ENCODE results near the gene AKNAD1.

AKNAD1 gene

DNA sequence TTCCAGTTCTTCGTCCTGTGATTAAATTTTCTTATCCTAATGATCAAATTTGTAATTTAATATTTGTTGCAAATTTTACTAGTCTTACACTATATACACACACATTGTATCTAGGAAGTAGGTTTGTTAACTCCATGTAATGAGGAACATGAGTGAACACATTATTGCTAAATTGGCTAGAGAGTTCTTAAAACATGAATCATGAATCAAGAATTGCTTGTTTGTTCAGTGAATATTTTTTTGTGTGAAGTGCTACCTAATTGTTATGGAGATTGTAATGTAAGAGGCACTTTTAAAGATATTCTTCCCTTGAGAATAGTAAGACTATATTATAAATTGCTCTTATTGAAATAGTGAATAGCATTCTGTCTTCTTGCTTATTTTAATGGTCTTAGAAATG lies 24.5 kb upstream of the AKNAD1 start:
- Mint-ChIP-seq H3K27me3 (no peaks in the 10 kb centered on the region), H3K27ac (no peak overlapping the region), H3K9me3 (no peaks in the 10 kb centered on the region), H3K4me1 (ENCODE audit: low read depth in 2 of 2) (peaks cover 3 to 4% of the 10 kb centered on the region in 2 donors), H3K4me3 (no peak overlapping the region), H3K36me3 (ENCODE audit: insufficient read depth) (peaks cover 9% of the 10 kb centered on the region)
- ATAC-seq (replicated peaks) = no peak
- DNase-seq = no peak

- DNase-seq = no peak
- no peak for ATAC-seq (replicated peaks)
- Mint-ChIP-seq H3K27me3 (no peaks in the 10 kb centered on the region), H3K4me1 (ENCODE audit: low read depth in 2 of 2) (peaks cover 6% of the 10 kb centered on the region in 2 donors), H3K4me3 (no peak overlapping the region), H3K36me3 (ENCODE audit: insufficient read depth) (peaks cover 10% of the 10 kb centered on the region), H3K9me3 (no peaks in the 10 kb centered on the region), H3K27ac (no peak overlapping the region)
Observed at GRCh38 chr1:108880850-108881249, 24.0 kb upstream of the AKNAD1 start.

GRCh38 chr1:108878678-108879077 lies 21.8 kb upstream of the AKNAD1 start:
- H3K4me3 Mint-ChIP-seq = no peak overlapping the region
- DNase-seq = no peak
- no peak for ATAC-seq (replicated peaks)
- H3K9me3 Mint-ChIP-seq = no peaks in the 10 kb centered on the region
- no peak overlapping the region for H3K27ac Mint-ChIP-seq
- no peaks in the 10 kb centered on the region for H3K27me3 Mint-ChIP-seq
- peaks cover 10% of the 10 kb centered on the region for H3K36me3 Mint-ChIP-seq (ENCODE audit: insufficient read depth)
- H3K4me1 Mint-ChIP-seq (ENCODE audit: low read depth in 2 of 2) = peaks cover 6% of the 10 kb centered on the region in 2 donors

DNA sequence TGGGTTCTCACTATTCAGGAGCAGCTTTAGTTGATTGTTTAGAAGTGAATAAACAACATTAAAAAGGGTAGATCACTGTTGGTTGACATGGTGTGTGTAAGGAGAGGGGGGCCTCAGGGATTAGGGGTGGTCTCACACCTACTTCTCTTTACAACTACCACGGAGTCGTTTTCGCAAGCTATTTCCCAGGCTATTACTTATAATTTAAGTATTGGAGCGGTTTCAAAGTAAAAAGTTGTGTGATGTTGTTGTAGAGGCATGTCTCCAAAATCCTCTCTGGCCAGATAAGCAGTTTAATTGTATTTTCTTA lies 21.2 kb upstream of the AKNAD1 start:
- peak overlapping the region; percentile 91 to 92 for H3K4me3 Mint-ChIP-seq
- DNase-seq (no peak), ATAC-seq (replicated peaks) (no peak)
- no peaks in the 10 kb centered on the region for H3K27me3 Mint-ChIP-seq
- H3K9me3 Mint-ChIP-seq = no peaks in the 10 kb centered on the region
- H3K4me1 Mint-ChIP-seq (ENCODE audit: low read depth in 2 of 2) = peaks cover 6% of the 10 kb centered on the region in 2 donors
- H3K27ac Mint-ChIP-seq = peak overlapping the region; percentile 86 to 90
- H3K36me3 Mint-ChIP-seq (ENCODE audit: insufficient read depth) = peaks cover 10% of the 10 kb centered on the region

GRCh38 chr1:108877348-108878159 lies 20.7 kb upstream of the AKNAD1 start:
- ATAC-seq (replicated peaks) (no peak), DNase-seq (no peak)
- no peaks in the 10 kb centered on the region for H3K27me3 Mint-ChIP-seq
- H3K4me3 Mint-ChIP-seq = peak overlapping the region; percentile 91 to 92
- H3K36me3 Mint-ChIP-seq (ENCODE audit: insufficient read depth) = peaks cover 10% of the 10 kb centered on the region
- no peaks in the 10 kb centered on the region for H3K9me3 Mint-ChIP-seq
- peak overlapping the region; percentile 86 to 90 for H3K27ac Mint-ChIP-seq
- H3K4me1 Mint-ChIP-seq (ENCODE audit: low read depth in 2 of 2) = peaks cover 6% of the 10 kb centered on the region in 2 donors

DNA sequence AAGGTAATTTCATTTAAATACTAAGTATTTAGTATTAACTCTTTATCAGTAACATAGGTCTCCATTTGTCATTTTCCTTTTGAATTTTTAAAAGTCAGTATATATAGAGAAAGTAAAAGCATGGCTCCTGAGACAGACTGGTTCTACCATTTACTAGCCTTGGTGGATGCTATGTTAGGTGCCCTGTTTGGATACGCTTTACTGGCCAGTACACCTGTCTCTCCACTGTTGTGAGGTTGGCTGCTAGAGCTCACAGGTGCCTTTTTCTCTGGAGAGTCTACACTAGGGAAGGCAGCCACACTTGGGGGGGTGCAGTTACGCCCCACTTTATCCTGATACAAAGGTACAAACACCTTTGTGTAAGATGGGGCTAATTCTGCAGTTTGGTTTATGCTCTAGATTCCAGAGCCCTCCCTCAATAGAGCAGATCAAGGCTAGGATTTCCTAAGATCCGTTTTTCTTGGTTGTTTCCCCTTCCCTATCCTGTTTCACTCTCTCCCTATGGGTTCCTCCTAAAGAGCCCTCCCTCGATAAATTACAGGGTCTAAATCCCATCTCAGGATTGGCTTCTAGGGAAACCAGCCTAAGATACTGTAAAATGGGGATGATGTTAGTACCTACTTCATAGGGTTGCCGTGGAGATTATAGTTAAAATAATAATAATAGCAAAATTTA lies 14.3 kb upstream of the AKNAD1 start:
- H3K9me3 Mint-ChIP-seq = no peaks in the 10 kb centered on the region
- peaks cover 2% of the 10 kb centered on the region for H3K36me3 Mint-ChIP-seq (ENCODE audit: insufficient read depth)
- H3K4me3 Mint-ChIP-seq = no peak overlapping the region
- no peak for DNase-seq
- H3K27ac Mint-ChIP-seq = no peak overlapping the region
- ATAC-seq (replicated peaks) = no peak
- H3K27me3 Mint-ChIP-seq = peaks cover 12 to 15% of the 10 kb centered on the region in 2 donors
- peaks cover under 1% of the 10 kb centered on the region in 2 donors for H3K4me1 Mint-ChIP-seq (ENCODE audit: low read depth in 2 of 2)

DNA sequence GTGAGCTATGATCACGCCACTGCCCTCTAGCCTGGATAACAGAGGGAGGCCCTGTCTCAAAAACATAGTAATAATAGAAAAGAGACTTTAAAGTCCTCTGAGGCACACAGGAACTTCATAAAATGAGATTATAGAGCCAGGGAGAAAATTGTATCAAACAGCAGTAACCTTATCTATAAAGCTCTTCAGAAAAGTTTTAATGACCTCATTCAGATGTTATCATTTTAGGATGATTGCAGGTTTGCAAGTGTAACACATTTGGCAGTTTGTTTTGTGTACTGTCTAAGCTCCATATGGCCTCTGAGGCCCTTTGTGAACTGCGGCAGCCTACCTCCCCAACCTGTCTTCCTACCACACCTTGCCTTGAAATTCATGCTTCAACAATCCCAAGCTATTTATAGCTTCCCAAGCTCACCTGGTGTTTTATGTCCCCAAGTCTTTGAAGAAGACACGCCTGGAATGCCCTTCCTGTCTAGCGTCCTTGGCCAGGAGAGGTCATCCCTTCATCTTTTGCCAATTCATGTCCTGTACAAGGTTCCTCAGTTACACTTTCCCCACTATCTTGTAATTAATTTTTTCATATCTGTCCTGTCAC lies 8.5 kb upstream of the AKNAD1 start:
- Mint-ChIP-seq H3K4me3 (no peak overlapping the region), H3K9me3 (no peaks in the 10 kb centered on the region), H3K27ac (no peak overlapping the region)

DNA sequence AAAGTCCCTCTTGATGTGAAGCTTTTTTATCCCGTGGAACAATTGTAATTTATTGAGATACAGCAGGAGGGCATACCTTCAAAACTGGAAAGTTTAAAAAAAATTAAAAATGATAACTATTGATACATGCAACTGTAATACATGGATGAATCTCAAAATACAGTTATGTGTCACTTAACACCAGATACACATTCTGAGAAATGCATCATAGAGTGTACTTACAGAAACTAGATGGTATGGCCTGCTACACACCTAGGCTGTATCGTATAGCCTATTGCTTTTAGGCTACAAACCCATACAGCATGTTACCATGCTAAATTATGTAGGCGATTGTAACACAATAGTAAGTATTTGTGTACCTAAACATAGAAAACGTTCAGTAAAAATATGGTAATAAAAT lies 7.1 kb upstream of the AKNAD1 start:
- Mint-ChIP-seq H3K36me3 (ENCODE audit: insufficient read depth) (no peaks in the 10 kb centered on the region), H3K27ac (no peak overlapping the region), H3K4me3 (no peak overlapping the region), H3K4me1 (ENCODE audit: low read depth in 2 of 2) (no peaks in the 10 kb centered on the region), H3K27me3 (peaks cover 30 to 33% of the 10 kb centered on the region in 2 donors), H3K9me3 (no peaks in the 10 kb centered on the region)
- DNase-seq (no peak), ATAC-seq (replicated peaks) (no peak)

More for the DNA sequence above, 8.5 kb upstream of the AKNAD1 start:
- no peaks in the 10 kb centered on the region for H3K4me1 Mint-ChIP-seq (ENCODE audit: low read depth in 2 of 2)
- DNase-seq (no peak), ATAC-seq (replicated peaks) (no peak)
- no peaks in the 10 kb centered on the region for H3K36me3 Mint-ChIP-seq (ENCODE audit: insufficient read depth)
- peaks cover 21 to 24% of the 10 kb centered on the region in 2 donors for H3K27me3 Mint-ChIP-seq

- no peak overlapping the region for H3K4me3 Mint-ChIP-seq
- peaks cover 33 to 35% of the 10 kb centered on the region in 2 donors for H3K27me3 Mint-ChIP-seq
- H3K36me3 Mint-ChIP-seq (ENCODE audit: insufficient read depth) = no peaks in the 10 kb centered on the region
- H3K9me3 Mint-ChIP-seq = no peaks in the 10 kb centered on the region
- no peaks in the 10 kb centered on the region for H3K4me1 Mint-ChIP-seq (ENCODE audit: low read depth in 2 of 2)
- DNase-seq (no peak), ATAC-seq (replicated peaks) (no peak)
- no peak overlapping the region for H3K27ac Mint-ChIP-seq
Observed at GRCh38 chr1:108862698-108863477, 6.0 kb upstream of the AKNAD1 start.

GRCh38 chr1:108862017-108862610 lies 5.2 kb upstream of the AKNAD1 start:
- no peaks in the 10 kb centered on the region for H3K4me1 Mint-ChIP-seq (ENCODE audit: low read depth in 2 of 2)
- no peak for DNase-seq
- H3K36me3 Mint-ChIP-seq (ENCODE audit: insufficient read depth) = no peaks in the 10 kb centered on the region
- no peak overlapping the region for H3K27ac Mint-ChIP-seq
- peaks cover 30 to 35% of the 10 kb centered on the region in 2 donors for H3K27me3 Mint-ChIP-seq
- no peaks in the 10 kb centered on the region for H3K9me3 Mint-ChIP-seq
- no peak overlapping the region for H3K4me3 Mint-ChIP-seq
- no peak for ATAC-seq (replicated peaks)

DNA sequence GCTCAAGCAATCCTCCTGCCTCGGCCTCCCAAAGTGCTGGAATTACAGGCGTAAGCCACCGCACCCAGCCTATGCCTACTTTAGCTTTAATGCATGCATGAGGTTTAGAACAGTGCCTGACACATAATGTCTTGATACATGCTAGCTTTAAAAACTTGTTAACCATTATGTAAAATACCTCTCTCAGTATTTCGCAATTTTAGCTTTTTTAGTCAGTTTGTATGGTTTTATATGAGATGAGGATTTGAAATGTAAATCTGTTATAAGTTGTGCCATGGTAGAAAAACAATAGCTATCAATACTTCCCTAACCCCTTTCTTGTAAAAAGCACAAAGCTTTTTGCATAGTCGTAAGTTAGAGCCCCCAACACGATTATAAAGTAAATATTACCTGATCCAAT lies 4.7 kb upstream of the AKNAD1 start:
- H3K27me3 Mint-ChIP-seq = peaks cover 30 to 32% of the 10 kb centered on the region in 2 donors
- DNase-seq (no peak), ATAC-seq (replicated peaks) (no peak)
- no peak overlapping the region for H3K27ac Mint-ChIP-seq
- no peaks in the 10 kb centered on the region for H3K4me1 Mint-ChIP-seq (ENCODE audit: low read depth in 2 of 2)
- no peaks in the 10 kb centered on the region for H3K36me3 Mint-ChIP-seq (ENCODE audit: insufficient read depth)
- no peaks in the 10 kb centered on the region for H3K9me3 Mint-ChIP-seq
- no peak overlapping the region for H3K4me3 Mint-ChIP-seq

GRCh38 chr1:108860190-108860907 lies 3.5 kb upstream of the AKNAD1 start:
- H3K27me3 Mint-ChIP-seq = peaks cover 23 to 26% of the 10 kb centered on the region in 2 donors
- no peaks in the 10 kb centered on the region for H3K9me3 Mint-ChIP-seq
- H3K36me3 Mint-ChIP-seq (ENCODE audit: insufficient read depth) = no peaks in the 10 kb centered on the region
- DNase-seq (no peak), ATAC-seq (replicated peaks) (no peak)
- H3K4me3 Mint-ChIP-seq = no peak overlapping the region
- H3K4me1 Mint-ChIP-seq (ENCODE audit: low read depth in 2 of 2) = no peaks in the 10 kb centered on the region
- H3K27ac Mint-ChIP-seq = no peak overlapping the region

Data from effector memory CD8-positive, alpha-beta T cell (primary cell).